Right lobe of liver (tissue), 6 donors: ENCODE results near the gene GMDS. TPM values are rescaled to one million over a fixed set of nuclear protein-coding genes. Genes with fewer than 3 reads are reported as not detected.

Source experiments
- ATAC-seq, 4 donors: fragments of 200-7000 bp; cut with Tn5 transposase; one replicate each; pipeline ENCODE4 v1.9.1; 2020; ENCODE audit warnings: mild to moderate bottlenecking in 4 of 4, moderate library complexity in 4 of 4
- DNase-seq, 3 donors: peaks; one replicate each; pipeline ENCODE4 v3.0.0-alpha.2; 2020
- H3K27ac ChIP-seq, 3 donors: fragments of 200-600 bp; one replicate each; pipeline ENCODE4 v1.8.0; 2022
- H3K27me3 ChIP-seq, 2 donors: fragments of 200-600 bp; one replicate each; pipeline ENCODE4 v1.8.0; 2022
- H3K36me3 ChIP-seq, 4 donors: fragments of 200-600 bp; sonication (generic) in 1 of 4; one replicate each; pipeline versions ENCODE4 v1.5.1 to v1.8.0; 2017 to 2022; ENCODE audit warnings: control low read depth in 1 of 4
- H3K4me1 ChIP-seq, 4 donors: fragments of 200-600 bp; sonication (generic) in 1 of 4; one replicate each; pipeline versions ENCODE4 v1.5.1 to v1.8.0; 2017 to 2022; ENCODE audit warnings: control low read depth in 1 of 4
- H3K4me3 ChIP-seq, 3 donors: fragments of 200-600 bp; one replicate each; pipeline ENCODE4 v1.8.0; 2022
- H3K9me3 ChIP-seq, 4 donors: fragments of 200-600 bp; sonication (generic) in 1 of 4; one replicate each; pipeline versions ENCODE4 v1.5.1 to v1.8.0; 2017 to 2022; ENCODE audit warnings: control low read depth in 1 of 4
- POLR2A ChIP-seq: fragments of 450-650 bp; IDR thresholded peaks from one replicate; pipeline ENCODE4 v1.6.1; 2017; ENCODE audit warnings: antibody characterized with exemption, mild to moderate bottlenecking
- WGBS: methylation state at CpG from one replicate; pipeline ENCODE4 v1.1.6; 2018; ENCODE audit warnings: low coverage, low lambda C conversion rate; ENCODE audit not compliant: insufficient coverage; ENCODE audit errors: missing lambda C conversion rate; 5-methylcytosine and 5-hydroxymethylcytosine counted together
- intact Hi-C, 2 donors: fragments of 100-400 bp; cut with DNase I; formaldehyde crosslinking; loops; one replicate each; pipeline versions ENCODE4 v1.11.2 to v1.14.1; 2022
- total RNA-seq, 6 experiments: library from RNA; depleted of rRNA in 2 of 6; stranded (reverse); fragments of >200 nt in 2 of 6; fragmentation: NEBNext Ultra II Directional in 3 of 6; extraction: Animal tissue kit (Norgen Biotek cat#: 25700) in 3 of 6; gene quantifications; one replicate each; pipeline versions ENCODE4 v1.1.0 to v1.2.4, GENCODE V29; 2016 to 2023
- TF ChIP-seq, protein P1 (sequence below), 4 donors: fragments of 200-600 bp in 3 of 4; fragments of 450-650 bp in 1 of 4; IDR thresholded peaks; one replicate each; pipeline versions ENCODE4 v1.5.1 to v1.8.0; 2016 to 2022; ENCODE audit warnings: antibody characterized with exemption in 4 of 4, mild to moderate bottlenecking in 2 of 4
- donor health status: DM: no; HTN: yes; CAD: no.
- donor health status: DM: no; HTN: no; CAD: no.
- donor health status: DM: no; HTN: no; CAD: no.
- donor health status: DM: no; HTN: yes; CAD: no.
- donor health status: DM: no; HTN: yes; CAD: no.

Gene GMDS
- total RNA-seq, 6 experiments from 2014 or later, result 15.9 to 34.4 (median 23.4) TPM

DNA sequence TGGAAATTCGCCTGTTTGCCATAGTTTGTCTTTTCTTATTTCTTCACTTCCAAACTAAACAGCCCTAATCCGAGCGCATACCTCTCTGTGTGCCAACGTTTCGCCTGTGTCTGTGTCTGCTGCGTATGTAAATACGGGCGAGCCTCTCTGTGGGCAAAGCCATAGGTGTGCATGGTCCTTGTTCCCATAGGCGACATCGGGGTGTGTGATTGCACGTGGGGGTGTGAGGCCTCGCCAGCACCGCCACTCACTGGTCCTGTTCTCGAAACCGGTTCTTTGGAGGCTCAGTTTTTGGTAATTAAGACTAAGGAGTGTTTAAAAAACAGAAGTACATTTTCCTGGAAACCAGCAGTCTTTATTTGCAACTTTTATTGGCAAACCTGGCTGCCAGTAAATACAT is 641.7 kb downstream of the GMDS start:
- peak in 1 of 3 donors; percentile 22 for DNase-seq
- Histone ChIP-seq H3K27ac (no peak overlapping the region), H3K4me1 (peaks cover 0 to 36% (median 10%) of the 10 kb centered on the region in 4 donors), H3K36me3 (no peaks in the 10 kb centered on the region), H3K27me3 (peaks cover 8 to 55% of the 10 kb centered on the region in 2 donors), H3K4me3 (no peak overlapping the region), H3K9me3 (no peaks in the 10 kb centered on the region)
- intact Hi-C loops, result loop anchor here (10.0 kb wide), 4 partner anchors 501 to 1031 kb away; no protein-coding TSS in a partner anchor
- ATAC-seq, result no peak
- TF ChIP-seq, protein P1, sequence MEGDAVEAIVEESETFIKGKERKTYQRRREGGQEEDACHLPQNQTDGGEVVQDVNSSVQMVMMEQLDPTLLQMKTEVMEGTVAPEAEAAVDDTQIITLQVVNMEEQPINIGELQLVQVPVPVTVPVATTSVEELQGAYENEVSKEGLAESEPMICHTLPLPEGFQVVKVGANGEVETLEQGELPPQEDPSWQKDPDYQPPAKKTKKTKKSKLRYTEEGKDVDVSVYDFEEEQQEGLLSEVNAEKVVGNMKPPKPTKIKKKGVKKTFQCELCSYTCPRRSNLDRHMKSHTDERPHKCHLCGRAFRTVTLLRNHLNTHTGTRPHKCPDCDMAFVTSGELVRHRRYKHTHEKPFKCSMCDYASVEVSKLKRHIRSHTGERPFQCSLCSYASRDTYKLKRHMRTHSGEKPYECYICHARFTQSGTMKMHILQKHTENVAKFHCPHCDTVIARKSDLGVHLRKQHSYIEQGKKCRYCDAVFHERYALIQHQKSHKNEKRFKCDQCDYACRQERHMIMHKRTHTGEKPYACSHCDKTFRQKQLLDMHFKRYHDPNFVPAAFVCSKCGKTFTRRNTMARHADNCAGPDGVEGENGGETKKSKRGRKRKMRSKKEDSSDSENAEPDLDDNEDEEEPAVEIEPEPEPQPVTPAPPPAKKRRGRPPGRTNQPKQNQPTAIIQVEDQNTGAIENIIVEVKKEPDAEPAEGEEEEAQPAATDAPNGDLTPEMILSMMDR (IDR thresholded peaks at IDR 0.05), result no peak
- WGBS, result 60% methylated on average over 14 of the region's 15 CpGs

DNA sequence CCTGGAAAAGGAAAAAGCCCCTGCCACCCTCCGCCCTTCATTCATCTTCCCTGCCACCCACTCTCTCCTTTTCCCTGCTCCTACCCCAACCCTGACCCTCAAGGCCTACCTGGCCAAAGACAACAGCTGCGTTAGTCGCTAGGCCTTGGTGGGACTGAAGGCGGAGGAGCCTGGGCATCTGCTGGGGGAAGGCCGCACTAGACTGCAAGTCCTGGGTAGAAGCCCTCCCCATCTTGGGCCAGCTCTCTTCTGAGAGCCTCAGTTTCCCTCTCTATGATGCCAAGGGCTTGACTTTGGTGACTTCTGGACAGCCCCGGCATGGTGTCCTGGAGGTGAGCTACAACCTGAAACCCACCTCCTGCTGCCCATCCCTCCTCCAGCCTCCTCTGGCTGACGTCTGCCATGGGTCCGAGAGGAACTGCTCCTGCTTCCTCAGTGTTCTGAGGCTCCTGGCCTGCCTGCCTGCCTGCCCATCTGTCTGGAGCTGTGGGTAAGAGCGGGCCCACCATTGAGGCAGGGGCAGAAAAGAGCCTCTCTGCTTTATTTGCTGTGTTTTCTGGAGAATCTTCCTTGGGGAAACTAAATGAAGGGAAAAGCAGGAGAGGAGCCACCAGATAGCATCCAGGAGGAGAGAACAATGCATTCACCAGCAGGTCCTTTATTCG is 643.2 kb downstream of the GMDS start:
- DNase-seq (no peak), ATAC-seq (no peak)
- Histone ChIP-seq H3K27ac (no peak overlapping the region), H3K4me3 (no peak overlapping the region), H3K9me3 (no peaks in the 10 kb centered on the region), H3K36me3 (no peaks in the 10 kb centered on the region), H3K4me1 (peaks cover 0 to 25% (median 7%) of the 10 kb centered on the region in 4 donors), H3K27me3 (peaks cover 8 to 40% of the 10 kb centered on the region in 2 donors)
- intact Hi-C loops, result loop anchor here (10.0 kb wide), 4 partner anchors 503 to 1033 kb away; no protein-coding TSS in a partner anchor
- WGBS, result 83% methylated on average over 3 of the region's 10 CpGs
- TF ChIP-seq, protein P1 (IDR thresholded peaks at IDR 0.05), result no peak
- TF ChIP-seq POLR2A, result no peak

DNA sequence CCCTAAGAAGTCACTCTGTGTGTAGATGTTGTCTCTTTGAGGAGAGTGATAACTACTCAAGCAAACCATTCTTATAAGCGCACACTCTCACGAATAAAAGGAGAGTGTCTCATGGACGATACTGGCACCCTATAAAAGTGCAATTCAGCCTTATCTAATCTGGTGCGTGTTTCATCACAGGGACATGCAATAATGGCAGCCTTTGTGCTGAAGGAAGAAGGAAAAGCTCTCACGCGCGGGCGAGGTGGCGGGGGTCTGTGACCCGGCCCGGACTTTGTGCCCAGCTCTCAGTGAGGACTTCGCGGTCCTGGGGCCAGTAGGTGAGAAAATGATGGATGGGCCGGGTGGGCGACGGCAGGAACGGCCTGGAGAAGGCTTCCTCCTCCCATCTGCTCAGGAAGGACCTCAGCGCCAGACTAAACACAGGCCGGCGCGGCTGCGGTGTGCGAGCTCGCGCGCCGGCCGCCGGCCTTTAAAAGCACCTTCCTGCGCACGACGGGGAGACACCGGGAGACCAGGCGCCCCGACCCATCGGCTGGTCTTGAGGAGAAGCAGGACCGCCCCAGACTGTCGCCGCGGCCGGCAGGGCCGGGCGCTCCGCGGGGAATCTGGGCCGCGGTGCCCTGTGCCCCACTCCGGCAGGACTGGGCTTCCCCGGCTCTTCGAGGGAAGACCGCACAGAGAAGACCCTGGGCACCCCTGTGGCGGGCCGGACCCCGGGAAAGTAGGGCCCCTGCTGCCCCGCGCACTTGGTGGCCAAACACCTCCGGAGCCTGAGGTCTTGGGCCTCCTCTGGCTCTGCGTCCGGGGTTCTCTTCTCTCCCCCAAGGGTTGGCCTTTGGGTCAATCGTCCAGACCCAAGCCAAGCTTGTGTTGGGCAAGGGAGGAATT is 644.0 kb downstream of the GMDS start:
- peaks cover 8 to 34% of the 10 kb centered on the region in 2 donors for H3K27me3 ChIP-seq
- ATAC-seq, result no peak
- 13% methylated on average over 4 of the region's 60 CpGs for WGBS

DNA sequence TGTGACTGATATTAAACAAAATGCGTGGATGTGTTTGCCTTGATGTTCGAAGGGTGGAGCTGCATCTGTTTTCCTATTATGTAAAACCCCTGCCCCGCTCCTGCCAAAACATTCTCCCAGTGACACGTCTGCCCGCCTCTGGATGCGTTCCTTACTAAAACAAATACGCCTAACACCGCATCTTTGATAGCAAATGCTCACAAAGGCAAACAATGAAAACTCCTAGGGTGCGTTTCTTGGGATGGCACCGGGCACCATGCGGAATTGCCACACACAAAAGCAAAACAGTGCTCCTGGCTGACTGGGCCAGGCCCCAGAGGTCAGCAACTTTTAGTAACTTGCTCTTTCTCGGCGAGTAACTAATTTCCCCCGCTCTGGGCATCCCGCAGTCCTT is 644.6 kb downstream of the GMDS start:
- H3K4me1 ChIP-seq, result peaks cover 0 to 18% (median 5%) of the 10 kb centered on the region in 4 donors
- H3K4me3 ChIP-seq, result no peak overlapping the region
- H3K27ac ChIP-seq, result no peak overlapping the region
- intact Hi-C loops, result loop anchor here (10.0 kb wide), 4 partner anchors 504 to 1034 kb away; no protein-coding TSS in a partner anchor
- TF ChIP-seq, protein P1 (IDR thresholded peaks at IDR 0.05), result no peak
- no peak for TF ChIP-seq POLR2A
- H3K36me3 ChIP-seq, result no peaks in the 10 kb centered on the region
- no peaks in the 10 kb centered on the region for H3K9me3 ChIP-seq
- 38% methylated on average over 12 of the region's 15 CpGs for WGBS
- DNase-seq (no peak), ATAC-seq (no peak)
- peaks cover 8 to 34% of the 10 kb centered on the region in 2 donors for H3K27me3 ChIP-seq

More for the DNA sequence above, 644.0 kb downstream of the GMDS start:
- DNase-seq, result no peak
- Histone ChIP-seq H3K27ac (no peak overlapping the region), H3K36me3 (no peaks in the 10 kb centered on the region), H3K9me3 (no peaks in the 10 kb centered on the region), H3K4me1 (peaks cover 0 to 19% (median 5%) of the 10 kb centered on the region in 4 donors), H3K4me3 (no peak overlapping the region)
- intact Hi-C loops, result loop anchor here (10.0 kb wide), 4 partner anchors 503 to 1033 kb away; no protein-coding TSS in a partner anchor
- TF ChIP-seq POLR2A, result no peak
- TF ChIP-seq, protein P1 (IDR thresholded peaks at IDR 0.05), result no peak
